Transverse colon (tissue), 4 donors: ENCODE results near the gene CNNM1. TPM values are rescaled to one million over a fixed set of nuclear protein-coding genes. Genes with fewer than 3 reads are reported as not detected.

Experiments used
- DNase-seq: peaks from one replicate; pipeline ENCODE4 v3.0.0-alpha.2; 2019
- H3K27ac ChIP-seq, 4 donors: fragments of 200-600 bp; sonication (generic); 2 replicates each; pipeline ENCODE4 v1.5.1; 2016 to 2018; ENCODE audit warnings: inconsistent platforms in 4 of 4
- H3K27me3 ChIP-seq: fragments of 200-600 bp; sonication (generic); 2 replicates; pipeline ENCODE4 v1.5.1; 2017; ENCODE audit warnings: inconsistent platforms
- H3K36me3 ChIP-seq, 4 donors: fragments of 200-600 bp; sonication (generic); 2 replicates each; pipeline ENCODE4 v1.5.1; 2017 to 2019; ENCODE audit warnings: inconsistent platforms in 4 of 4
- H3K4me1 ChIP-seq, 4 donors: fragments of 200-600 bp; sonication (generic); 2 replicates each; pipeline ENCODE4 v1.5.1; 2017 to 2020; ENCODE audit warnings: inconsistent platforms in 4 of 4
- H3K4me3 ChIP-seq, 4 donors: fragments of 200-600 bp; sonication (generic); 1 replicate in 1 of 4; 2 replicates in 3 of 4; pipeline versions ENCODE4 v1.5.1 to v1.6.1; 2017 to 2019; ENCODE audit warnings: inconsistent platforms in 4 of 4
- H3K9me3 ChIP-seq, 2 donors: fragments of 200-600 bp; sonication (generic); 2 replicates each; pipeline ENCODE4 v1.5.1; 2017 to 2019; ENCODE audit warnings: inconsistent platforms in 2 of 2
- EP300 ChIP-seq: sonication (generic); formaldehyde crosslinking; IDR thresholded peaks from one replicate; pipeline ENCODE4 v1.6.1; 2017; ENCODE audit warnings: antibody characterized with exemption, low read depth
- POLR2A ChIP-seq: fragments of 450-650 bp; IDR thresholded peaks from one replicate; pipeline ENCODE4 v1.6.1; 2016; ENCODE audit warnings: antibody characterized with exemption, mild to moderate bottlenecking, moderate library complexity
- POLR2AphosphoS5 ChIP-seq, 3 donors: sonication (generic); formaldehyde crosslinking; IDR thresholded peaks; one replicate each; pipeline ENCODE4 v1.6.1; 2016; ENCODE audit warnings: antibody characterized with exemption in 3 of 3
- WGBS, 2 donors: methylation state at CpG; one replicate each; pipeline ENCODE4 v1.1.5; 2018; ENCODE audit warnings: low coverage in 1 of 2; 5-methylcytosine and 5-hydroxymethylcytosine counted together
- in situ Hi-C, 4 donors: fragments of 200-750 bp; cut with MboI; loops; one replicate each; pipeline versions ENCODE4 v1.15.0 to v1.15.1; 2017; ENCODE audit warnings: low sequenced_read_pairs in 3 of 4, low pct_ligation_motif_present in 1 of 4, low pct_unique_long_range_greater_than_20kb in 1 of 4
- intact Hi-C: fragments of 100-400 bp; cut with DNase I; formaldehyde crosslinking; loops from one replicate; pipeline ENCODE4 v1.15.1; 2023; ENCODE audit warnings: low total_unique reads
- total RNA-seq, 4 donors: library from RNA; depleted of rRNA; stranded (reverse); fragments of >200 nt; gene quantifications; one replicate each; pipeline ENCODE4 v1.1.0, GENCODE V29; 2016
- TF ChIP-seq, protein P1 (sequence below), 5 experiments: fragments of 200-600 bp in 3 of 5; fragments of 450-650 bp in 2 of 5; sonication (generic) in 3 of 5; IDR thresholded peaks; 1 replicate in 2 of 5; 2 replicates in 3 of 5; pipeline ENCODE4 v1.5.1; 2016 to 2017; ENCODE audit warnings: antibody characterized with exemption in 5 of 5, inconsistent platforms in 3 of 5, mild to moderate bottlenecking in 2 of 5, moderate library complexity in 1 of 5

CNNM1 gene
- total RNA-seq, 4 donors from 2014 or later: 0.41 to 0.64 TPM; not detected in 2

- WGBS, 2 donors: 25 to 29% methylated on average over 5 of the region's 5 CpGs
- DNase-seq: no peak
- intact Hi-C loops (loop anchor here (5.0 kb wide), 1 partner anchor 276 kb away; no protein-coding TSS in a partner anchor), in situ Hi-C loops (loop anchor here (10.0 kb wide), 2 partner anchors 89 to 179 kb away; no protein-coding TSS in a partner anchor)
- H3K27me3 ChIP-seq: no peaks in the 10 kb centered on the region
- H3K36me3 ChIP-seq: no peaks in the 10 kb centered on the region
- H3K4me3 ChIP-seq: no peak overlapping the region
- TF ChIP-seq, protein P1, sequence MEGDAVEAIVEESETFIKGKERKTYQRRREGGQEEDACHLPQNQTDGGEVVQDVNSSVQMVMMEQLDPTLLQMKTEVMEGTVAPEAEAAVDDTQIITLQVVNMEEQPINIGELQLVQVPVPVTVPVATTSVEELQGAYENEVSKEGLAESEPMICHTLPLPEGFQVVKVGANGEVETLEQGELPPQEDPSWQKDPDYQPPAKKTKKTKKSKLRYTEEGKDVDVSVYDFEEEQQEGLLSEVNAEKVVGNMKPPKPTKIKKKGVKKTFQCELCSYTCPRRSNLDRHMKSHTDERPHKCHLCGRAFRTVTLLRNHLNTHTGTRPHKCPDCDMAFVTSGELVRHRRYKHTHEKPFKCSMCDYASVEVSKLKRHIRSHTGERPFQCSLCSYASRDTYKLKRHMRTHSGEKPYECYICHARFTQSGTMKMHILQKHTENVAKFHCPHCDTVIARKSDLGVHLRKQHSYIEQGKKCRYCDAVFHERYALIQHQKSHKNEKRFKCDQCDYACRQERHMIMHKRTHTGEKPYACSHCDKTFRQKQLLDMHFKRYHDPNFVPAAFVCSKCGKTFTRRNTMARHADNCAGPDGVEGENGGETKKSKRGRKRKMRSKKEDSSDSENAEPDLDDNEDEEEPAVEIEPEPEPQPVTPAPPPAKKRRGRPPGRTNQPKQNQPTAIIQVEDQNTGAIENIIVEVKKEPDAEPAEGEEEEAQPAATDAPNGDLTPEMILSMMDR (IDR thresholded peaks at IDR 0.05): peak; percentile 43 to 55 (median 50)
- TF ChIP-seq POLR2A (no peak), EP300 (no peak), POLR2AphosphoS5 (IDR thresholded peaks at IDR 0.05) (no peak)
- H3K27ac ChIP-seq: peak overlapping the region; percentile 48 to 56 (median 54)
- H3K4me1 ChIP-seq: peaks cover 4 to 46% (median 15%) of the 10 kb centered on the region in 4 donors
- no peaks in the 10 kb centered on the region for H3K9me3 ChIP-seq
Measured at GRCh38 chr10:99435986-99436638, 107.0 kb downstream of the CNNM1 start.

GRCh38 chr10:99438890-99439289 is 109.7 kb downstream of the CNNM1 start:
- Histone ChIP-seq H3K27me3 (no peaks in the 10 kb centered on the region), H3K4me3 (no peak overlapping the region), H3K9me3 (no peaks in the 10 kb centered on the region), H3K4me1 (peaks cover 0 to 20% (median 6%) of the 10 kb centered on the region in 4 donors), H3K27ac (no peak overlapping the region), H3K36me3 (no peaks in the 10 kb centered on the region)
- in situ Hi-C loops (loop anchor here (10.0 kb wide), 2 partner anchors 86 to 176 kb away; no protein-coding TSS in a partner anchor), intact Hi-C loops (loop anchor here (1.0 to 5.0 kb wide), 2 partner anchors 35 to 273 kb away; no protein-coding TSS in a partner anchor)
- 87 to 94% methylated on average over 2 of the region's 2 CpGs for WGBS, 2 donors
- TF ChIP-seq POLR2AphosphoS5 (IDR thresholded peaks at IDR 0.05) (no peak), POLR2A (no peak), EP300 (no peak)
- TF ChIP-seq, protein P1 (IDR thresholded peaks at IDR 0.05): no peak
- no peak for DNase-seq

GRCh38 chr10:99442394-99442793 is 113.2 kb downstream of the CNNM1 start:
- H3K27ac ChIP-seq: no peak overlapping the region
- 89 to 95% methylated on average over 5 of the region's 5 CpGs for WGBS, 2 donors
- no peaks in the 10 kb centered on the region for H3K9me3 ChIP-seq
- no peaks in the 10 kb centered on the region for H3K36me3 ChIP-seq
- intact Hi-C loops: no loop called here
- TF ChIP-seq POLR2A: no peak
- no peak for TF ChIP-seq POLR2AphosphoS5 (IDR thresholded peaks at IDR 0.05)
- TF ChIP-seq, protein P1 (IDR thresholded peaks at IDR 0.05): no peak
- TF ChIP-seq EP300: no peak
- no peaks in the 10 kb centered on the region for H3K4me1 ChIP-seq
- no peaks in the 10 kb centered on the region for H3K27me3 ChIP-seq
- H3K4me3 ChIP-seq: no peak overlapping the region
- no peak for DNase-seq
- in situ Hi-C loops: no loop called here

GRCh38 chr10:99443500-99443899 is 114.3 kb downstream of the CNNM1 start:
- Histone ChIP-seq H3K27ac (peak overlapping the region in 1 of 4 donors; percentile 31), H3K36me3 (no peaks in the 10 kb centered on the region), H3K9me3 (no peaks in the 10 kb centered on the region), H3K27me3 (peaks cover under 1% of the 10 kb centered on the region), H3K4me1 (no peaks in the 10 kb centered on the region), H3K4me3 (no peak overlapping the region)
- no peak for DNase-seq
- TF ChIP-seq EP300 (no peak), POLR2A (no peak), POLR2AphosphoS5 (IDR thresholded peaks at IDR 0.05) (no peak)
- TF ChIP-seq, protein P1 (IDR thresholded peaks at IDR 0.05): no peak
- in situ Hi-C loops (no loop called here), intact Hi-C loops (no loop called here)
- WGBS, 2 donors: 65 to 83% methylated on average over 2 to 3 of the region's 3 CpGs

Other genes with a start within 250 kb of the CNNM1 start
- 1 to 10 TPM in 2 of 4 donors, not detected in 2; 2.2 to 3.0 TPM for gene HPSE2, start 93.5 kb upstream of the CNNM1 start, total RNA-seq
- gene GOT1, start 101.3 kb downstream of the CNNM1 start, total RNA-seq: 10 to 100 TPM; 54.5 to 94.3 (median 82.3) TPM
- gene NKX2-3, start 203.6 kb downstream of the CNNM1 start, total RNA-seq: 10 to 100 TPM in 2 of 4 donors, 1 to 10 TPM in 2; 7.0 to 11.1 (median 9.7) TPM